HepG2 (cell line): ENCODE results near the gene LIMS2. TPM values are rescaled to one million over a fixed set of nuclear protein-coding genes. Genes with fewer than 3 reads are reported as not detected.

ENCODE experiments used
- ATAC-seq: fragments of 200-7000 bp; cut with Tn5 transposase; 3 replicates; pipeline ENCODE4 v1.9.1; 2020; ENCODE audit warnings: mild to moderate bottlenecking, moderate library complexity
- BruUV-seq: library from RNA; stranded (reverse); fragments of 400-500 nt; replicated peaks from 2 replicates; lab custom pipeline; 2021; lab: Mats Ljungman, UMichigan
- CTCF ChIA-PET: fragments of 300-600 bp; formaldehyde crosslinking; extraction: SDS; loops from one replicate; lab custom pipeline; 2021; ENCODE audit warnings: low total read pairs, inconsistent platforms, low intra/inter-chr PET ratio; lab: Yijun Ruan, JAX
- POLR2A ChIA-PET: fragments of 350-600 bp; sonication (Branson Sonifier 250); formaldehyde crosslinking; loops from one replicate; lab custom pipeline; 2020; ENCODE audit warnings: antibody characterized with exemption, inconsistent platforms; lab: Yijun Ruan, JAX
- DNase-seq: peaks from one replicate; pipeline ENCODE4 v3.0.0-alpha.2; 2015; ENCODE audit warnings: low spot score
- FAIRE-seq: peaks from 3 replicates; lab custom pipeline; 2011; peaks lifted over from hg19 to GRCh38; lab: Jason Lieb, UNC
- H2AFZ ChIP-seq: one replicate; pipeline ENCODE4 v1.6.1; 2011; ENCODE audit warnings: low read length, inconsistent platforms
- H3K27ac ChIP-seq: fragments of 300-600 bp; 3 replicates; pipeline ENCODE4 v1.8.0; 2011; ENCODE audit warnings: mixed run types, mild to moderate bottlenecking, mixed read lengths, low read length, inconsistent platforms; ENCODE audit not compliant: insufficient read depth; ENCODE audit errors: extremely low read length
- H3K27me3 ChIP-seq, 2 experiments: fragments of 200-600 bp in 1 of 2; 2 replicates in 1 of 2; 3 replicates in 1 of 2; pipeline versions ENCODE4 v1.6.0 to v1.8.0; 2011; ENCODE audit warnings: low read length in 2 of 2, mild to moderate bottlenecking in 2 of 2, moderate library complexity in 2 of 2, inconsistent platforms in 1 of 2; ENCODE audit not compliant: insufficient read depth in 2 of 2, control insufficient read depth in 1 of 2
- H3K36me3 ChIP-seq, 2 experiments: fragments of 200-600 bp in 1 of 2; replicated peaks in 1 of 2; 2 replicates in 1 of 2; 3 replicates in 1 of 2; pipeline versions ENCODE4 v1.5.1 to v1.8.0; 2011; ENCODE audit warnings: low read length in 2 of 2, inconsistent platforms in 1 of 2; ENCODE audit not compliant: insufficient read depth in 2 of 2, control insufficient read depth in 1 of 2
- H3K4me1 ChIP-seq: 2 replicates; pipeline ENCODE4 v1.5.1; 2012; ENCODE audit warnings: low read length, inconsistent platforms; ENCODE audit not compliant: insufficient read depth
- H3K4me2 ChIP-seq: 2 replicates; pipeline ENCODE4 v1.6.0; 2011; ENCODE audit warnings: low read depth, low read length, inconsistent platforms
- H3K4me3 ChIP-seq, 3 experiments: fragments of 200-600 bp in 1 of 3; sonication (generic), shearing (Covaris generic) in 1 of 3; replicated peaks in 1 of 3; 2 replicates each; pipeline ENCODE4 v1.5.1; 2011 to 2016; ENCODE audit warnings: low read length in 3 of 3, inconsistent platforms in 2 of 3, low read depth in 2 of 3, mild to moderate bottlenecking in 2 of 3, control low read depth in 1 of 3, mixed read lengths in 1 of 3; ENCODE audit not compliant: insufficient read depth in 1 of 3
- H3K79me2 ChIP-seq: one replicate; pipeline ENCODE4 v1.6.1; 2011; ENCODE audit warnings: low read length, inconsistent platforms; ENCODE audit not compliant: insufficient read depth
- H3K9ac ChIP-seq: 2 replicates; pipeline ENCODE4 v1.6.0; 2011; ENCODE audit warnings: mild to moderate bottlenecking, low read depth, low read length, inconsistent platforms; ENCODE audit not compliant: insufficient read depth
- H3K9me3 ChIP-seq: 2 replicates; pipeline ENCODE4 v1.5.1; 2012; ENCODE audit warnings: mild to moderate bottlenecking, low read length
- H4K20me1 ChIP-seq: 2 replicates; pipeline ENCODE4 v1.6.0; 2011; ENCODE audit warnings: inconsistent platforms, mild to moderate bottlenecking, low read length, moderate library complexity; ENCODE audit not compliant: insufficient read depth
- ARHGAP35 ChIP-seq: sonication (generic); formaldehyde crosslinking; IDR thresholded peaks from 2 replicates; pipeline ENCODE4 v1.9.0; 2022; ENCODE audit warnings: mild to moderate bottlenecking, inconsistent platforms, moderate library complexity, missing genetic modification reagents, borderline replicate concordance
- IKZF4 ChIP-seq: sonication (generic); formaldehyde crosslinking; IDR thresholded peaks from 2 replicates; pipeline ENCODE4 v1.5.1; 2020; ENCODE audit warnings: borderline replicate concordance, mild to moderate bottlenecking, low read depth, missing genetic modification reagents; ENCODE audit errors: not compliant biosample characterization
- JUN ChIP-seq: sonication (generic); formaldehyde crosslinking; IDR thresholded peaks from 2 replicates; pipeline ENCODE4 v1.4.0; 2020; ENCODE audit warnings: mild to moderate bottlenecking, missing genetic modification reagents
- NFE2L1 ChIP-seq: sonication (generic); formaldehyde crosslinking; IDR thresholded peaks from 2 replicates; pipeline ENCODE4 v1.4.0; 2020; ENCODE audit warnings: missing genetic modification reagents, mild to moderate bottlenecking, borderline replicate concordance
- PHF5A ChIP-seq: IDR thresholded peaks from one replicate; pipeline ENCODE4 v1.6.1; 2018; ENCODE audit warnings: low read depth, missing genetic modification reagents; ENCODE audit not compliant: unreplicated experiment
- ZNF33B ChIP-seq: sonication (generic); formaldehyde crosslinking; IDR thresholded peaks from 2 replicates; pipeline ENCODE4 v1.5.1; 2020; ENCODE audit warnings: mild to moderate bottlenecking, missing genetic modification reagents
- ZNF761 ChIP-seq: sonication (generic); formaldehyde crosslinking; conservative IDR thresholded peaks from 2 replicates; pipeline ENCODE4 v1.4.0; 2020; ENCODE audit warnings: mild to moderate bottlenecking, missing genetic modification reagents
- WGBS: methylation state at CpG from one replicate; pipeline ENCODE4 v1.1.6; 2017; ENCODE audit warnings: low lambda C conversion rate; 5-methylcytosine and 5-hydroxymethylcytosine counted together
- in situ Hi-C: cut with HindIII; loops from 2 replicates; pipeline ENCODE4 v1.10.0; 2017; ENCODE audit warnings: low pct_unique_long_range_greater_than_20kb; ENCODE audit not compliant: extremely low pct_ligation_motif_present
- intact Hi-C: fragments of 100-400 bp; cut with micrococcal nuclease; formaldehyde crosslinking; loops from one replicate; pipeline ENCODE4 v1.10.0; 2022; ENCODE audit not compliant: unreplicated experiment
- polyA plus RNA-seq, 8 experiments: library from polyadenylated mRNA; depleted of rRNA in 3 of 8; stranded (reverse) in 7 of 8; unstranded in 1 of 8; fragments of >200 nt; fragmentation: Illumina TruSeq in 4 of 8; extraction: Trizol in 4 of 8; gene quantifications; 2 replicates each; pipeline versions ENCODE4 v1.2.1 to v1.2.3, GENCODE V29; 2011 to 2016; ENCODE audit warnings: low read depth in 4 of 8, missing spikeins in 1 of 8, mixed read lengths in 1 of 8; ENCODE audit not compliant: insufficient read depth in 1 of 8
- total RNA-seq, 5 experiments: library from RNA; depleted of rRNA; stranded (reverse); fragments of >200 nt; fragmentation: Illumina TruSeq; extraction: Trizol; gene quantifications; 2 replicates each; pipeline ENCODE4 v1.2.3, GENCODE V29; 2016; ENCODE audit warnings: low read depth in 1 of 5
- TF ChIP-seq, protein P1 (sequence below): sonication (generic); formaldehyde crosslinking; IDR thresholded peaks from 2 replicates; pipeline ENCODE4 v1.5.0; 2020; ENCODE audit warnings: mild to moderate bottlenecking, missing genetic modification reagents, moderate library complexity
- TF ChIP-seq, protein P2 (sequence below): sonication (generic); formaldehyde crosslinking; IDR thresholded peaks from 2 replicates; pipeline ENCODE4 v1.5.0; 2020; ENCODE audit warnings: missing genetic modification reagents
- TF ChIP-seq, protein P3 (sequence below): sonication (generic); formaldehyde crosslinking; IDR thresholded peaks from 2 replicates; pipeline ENCODE4 v1.4.0; 2020; ENCODE audit warnings: missing genetic modification reagents, borderline replicate concordance
- TF ChIP-seq, protein P4 (sequence below): sonication (generic); formaldehyde crosslinking; IDR thresholded peaks from 2 replicates; pipeline ENCODE4; 2020; ENCODE audit warnings: missing genetic modification reagents, mild to moderate bottlenecking, borderline replicate concordance

The LIMS2 gene
- total and polyA plus RNA-seq, 2 of the 13 experiments (the other 11 are each of a cell fraction or from before 2014, with no cell fraction given), result 1.0 to 1.9 TPM

DNA sequence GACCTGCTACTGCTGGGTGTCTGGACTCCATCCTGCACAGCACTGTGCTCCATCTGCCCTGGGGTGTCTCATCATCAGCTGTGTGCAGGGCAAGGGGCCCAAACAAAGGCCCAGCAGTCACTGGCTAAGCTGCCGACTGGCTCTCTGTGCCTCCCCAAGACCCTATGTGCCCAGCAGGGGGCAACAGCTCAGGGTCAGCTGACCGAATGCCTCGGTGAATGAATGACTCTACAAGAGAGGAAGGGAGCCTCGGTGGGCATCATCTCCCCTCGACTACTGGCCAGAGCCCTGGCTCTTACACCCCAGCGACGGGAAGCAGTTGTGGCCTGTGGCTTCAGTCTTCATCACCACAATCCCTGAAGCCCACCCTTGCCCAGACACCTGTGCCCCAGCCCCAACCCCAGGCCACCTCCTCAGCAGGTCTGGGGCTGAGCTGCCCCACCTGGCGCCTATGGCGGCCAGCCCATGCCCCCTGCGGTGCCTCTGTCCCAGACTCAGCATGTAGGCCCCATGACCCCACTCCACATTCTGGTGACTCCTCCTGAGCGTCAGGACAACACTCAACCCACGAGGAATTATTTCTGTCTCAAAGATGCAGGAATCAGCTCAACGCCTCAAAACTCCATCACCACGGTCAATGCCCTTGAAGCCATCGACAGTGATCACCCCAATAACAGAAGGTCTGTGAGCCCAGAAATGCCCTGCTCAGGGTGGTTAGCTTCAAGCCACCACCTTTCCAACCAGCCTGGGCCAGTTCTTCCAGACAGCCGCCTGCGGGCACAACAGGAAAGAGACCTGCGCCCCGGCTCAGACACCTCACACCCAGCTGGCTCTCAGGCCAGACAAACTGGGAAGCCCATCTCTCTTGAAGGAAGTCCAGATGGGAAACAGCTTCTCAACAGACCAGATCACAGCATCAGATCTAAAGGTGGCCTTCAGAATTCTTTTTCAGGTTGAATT, 31.0 kb downstream of the LIMS2 start:
- Histone ChIP-seq H3K4me1 (peaks cover 67% of the 10 kb centered on the region), H3K4me2 (no peak overlapping the region), H2AFZ (no peak overlapping the region), H3K27ac (no peak overlapping the region), H3K27me3 (peaks cover 6 to 53% of the 10 kb centered on the region in 2 experiments), H3K9me3 (no peaks in the 10 kb centered on the region), H3K4me3 (no peak overlapping the region), H3K79me2 (no peaks in the 10 kb centered on the region), H3K36me3 (no peaks in the 10 kb centered on the region), H4K20me1 (no peaks in the 10 kb centered on the region), H3K9ac (no peak overlapping the region)
- DNase-seq, result no peak
- in situ Hi-C loops (no loop called here), intact Hi-C loops (loop anchor here (10.0 kb wide), 1 partner anchor 110 kb away; the partner anchor contains the start of gene MYO7B)
- CTCF ChIA-PET, result no interaction called here
- no peak for FAIRE-seq
- BruUV-seq, result no TSS peak
- WGBS, result 66% methylated on average over 17 of the region's 19 CpGs
- no peak for ATAC-seq
- POLR2A ChIA-PET, result no interaction called here
- no peak for TF ChIP-seq ZNF33B (CRISPR knock-in tag)
- 0 out of 2 replicates have a peak, but pooled peaks have one; percentile 35 for TF ChIP-seq ZNF761 (CRISPR knock-in tag)
- TF ChIP-seq, protein P1, sequence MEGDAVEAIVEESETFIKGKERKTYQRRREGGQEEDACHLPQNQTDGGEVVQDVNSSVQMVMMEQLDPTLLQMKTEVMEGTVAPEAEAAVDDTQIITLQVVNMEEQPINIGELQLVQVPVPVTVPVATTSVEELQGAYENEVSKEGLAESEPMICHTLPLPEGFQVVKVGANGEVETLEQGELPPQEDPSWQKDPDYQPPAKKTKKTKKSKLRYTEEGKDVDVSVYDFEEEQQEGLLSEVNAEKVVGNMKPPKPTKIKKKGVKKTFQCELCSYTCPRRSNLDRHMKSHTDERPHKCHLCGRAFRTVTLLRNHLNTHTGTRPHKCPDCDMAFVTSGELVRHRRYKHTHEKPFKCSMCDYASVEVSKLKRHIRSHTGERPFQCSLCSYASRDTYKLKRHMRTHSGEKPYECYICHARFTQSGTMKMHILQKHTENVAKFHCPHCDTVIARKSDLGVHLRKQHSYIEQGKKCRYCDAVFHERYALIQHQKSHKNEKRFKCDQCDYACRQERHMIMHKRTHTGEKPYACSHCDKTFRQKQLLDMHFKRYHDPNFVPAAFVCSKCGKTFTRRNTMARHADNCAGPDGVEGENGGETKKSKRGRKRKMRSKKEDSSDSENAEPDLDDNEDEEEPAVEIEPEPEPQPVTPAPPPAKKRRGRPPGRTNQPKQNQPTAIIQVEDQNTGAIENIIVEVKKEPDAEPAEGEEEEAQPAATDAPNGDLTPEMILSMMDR, result peak; percentile 56
- TF ChIP-seq, protein P2, sequence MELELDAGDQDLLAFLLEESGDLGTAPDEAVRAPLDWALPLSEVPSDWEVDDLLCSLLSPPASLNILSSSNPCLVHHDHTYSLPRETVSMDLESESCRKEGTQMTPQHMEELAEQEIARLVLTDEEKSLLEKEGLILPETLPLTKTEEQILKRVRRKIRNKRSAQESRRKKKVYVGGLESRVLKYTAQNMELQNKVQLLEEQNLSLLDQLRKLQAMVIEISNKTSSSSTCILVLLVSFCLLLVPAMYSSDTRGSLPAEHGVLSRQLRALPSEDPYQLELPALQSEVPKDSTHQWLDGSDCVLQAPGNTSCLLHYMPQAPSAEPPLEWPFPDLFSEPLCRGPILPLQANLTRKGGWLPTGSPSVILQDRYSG (CRISPR knock-in tag), result no peak
- TF ChIP-seq, protein P3, sequence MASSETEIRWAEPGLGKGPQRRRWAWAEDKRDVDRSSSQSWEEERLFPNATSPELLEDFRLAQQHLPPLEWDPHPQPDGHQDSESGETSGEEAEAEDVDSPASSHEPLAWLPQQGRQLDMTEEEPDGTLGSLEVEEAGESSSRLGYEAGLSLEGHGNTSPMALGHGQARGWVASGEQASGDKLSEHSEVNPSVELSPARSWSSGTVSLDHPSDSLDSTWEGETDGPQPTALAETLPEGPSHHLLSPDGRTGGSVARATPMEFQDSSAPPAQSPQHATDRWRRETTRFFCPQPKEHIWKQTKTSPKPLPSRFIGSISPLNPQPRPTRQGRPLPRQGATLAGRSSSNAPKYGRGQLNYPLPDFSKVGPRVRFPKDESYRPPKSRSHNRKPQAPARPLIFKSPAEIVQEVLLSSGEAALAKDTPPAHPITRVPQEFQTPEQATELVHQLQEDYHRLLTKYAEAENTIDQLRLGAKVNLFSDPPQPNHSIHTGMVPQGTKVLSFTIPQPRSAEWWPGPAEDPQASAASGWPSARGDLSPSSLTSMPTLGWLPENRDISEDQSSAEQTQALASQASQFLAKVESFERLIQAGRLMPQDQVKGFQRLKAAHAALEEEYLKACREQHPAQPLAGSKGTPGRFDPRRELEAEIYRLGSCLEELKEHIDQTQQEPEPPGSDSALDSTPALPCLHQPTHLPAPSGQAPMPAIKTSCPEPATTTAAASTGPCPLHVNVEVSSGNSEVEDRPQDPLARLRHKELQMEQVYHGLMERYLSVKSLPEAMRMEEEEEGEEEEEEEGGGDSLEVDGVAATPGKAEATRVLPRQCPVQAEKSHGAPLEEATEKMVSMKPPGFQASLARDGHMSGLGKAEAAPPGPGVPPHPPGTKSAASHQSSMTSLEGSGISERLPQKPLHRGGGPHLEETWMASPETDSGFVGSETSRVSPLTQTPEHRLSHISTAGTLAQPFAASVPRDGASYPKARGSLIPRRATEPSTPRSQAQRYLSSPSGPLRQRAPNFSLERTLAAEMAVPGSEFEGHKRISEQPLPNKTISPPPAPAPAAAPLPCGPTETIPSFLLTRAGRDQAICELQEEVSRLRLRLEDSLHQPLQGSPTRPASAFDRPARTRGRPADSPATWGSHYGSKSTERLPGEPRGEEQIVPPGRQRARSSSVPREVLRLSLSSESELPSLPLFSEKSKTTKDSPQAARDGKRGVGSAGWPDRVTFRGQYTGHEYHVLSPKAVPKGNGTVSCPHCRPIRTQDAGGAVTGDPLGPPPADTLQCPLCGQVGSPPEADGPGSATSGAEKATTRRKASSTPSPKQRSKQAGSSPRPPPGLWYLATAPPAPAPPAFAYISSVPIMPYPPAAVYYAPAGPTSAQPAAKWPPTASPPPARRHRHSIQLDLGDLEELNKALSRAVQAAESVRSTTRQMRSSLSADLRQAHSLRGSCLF (CRISPR knock-in tag), result no peak
- no peak for TF ChIP-seq IKZF4 (CRISPR knock-in tag)
- TF ChIP-seq JUN (CRISPR knock-in tag), result no peak
- TF ChIP-seq, protein P4, sequence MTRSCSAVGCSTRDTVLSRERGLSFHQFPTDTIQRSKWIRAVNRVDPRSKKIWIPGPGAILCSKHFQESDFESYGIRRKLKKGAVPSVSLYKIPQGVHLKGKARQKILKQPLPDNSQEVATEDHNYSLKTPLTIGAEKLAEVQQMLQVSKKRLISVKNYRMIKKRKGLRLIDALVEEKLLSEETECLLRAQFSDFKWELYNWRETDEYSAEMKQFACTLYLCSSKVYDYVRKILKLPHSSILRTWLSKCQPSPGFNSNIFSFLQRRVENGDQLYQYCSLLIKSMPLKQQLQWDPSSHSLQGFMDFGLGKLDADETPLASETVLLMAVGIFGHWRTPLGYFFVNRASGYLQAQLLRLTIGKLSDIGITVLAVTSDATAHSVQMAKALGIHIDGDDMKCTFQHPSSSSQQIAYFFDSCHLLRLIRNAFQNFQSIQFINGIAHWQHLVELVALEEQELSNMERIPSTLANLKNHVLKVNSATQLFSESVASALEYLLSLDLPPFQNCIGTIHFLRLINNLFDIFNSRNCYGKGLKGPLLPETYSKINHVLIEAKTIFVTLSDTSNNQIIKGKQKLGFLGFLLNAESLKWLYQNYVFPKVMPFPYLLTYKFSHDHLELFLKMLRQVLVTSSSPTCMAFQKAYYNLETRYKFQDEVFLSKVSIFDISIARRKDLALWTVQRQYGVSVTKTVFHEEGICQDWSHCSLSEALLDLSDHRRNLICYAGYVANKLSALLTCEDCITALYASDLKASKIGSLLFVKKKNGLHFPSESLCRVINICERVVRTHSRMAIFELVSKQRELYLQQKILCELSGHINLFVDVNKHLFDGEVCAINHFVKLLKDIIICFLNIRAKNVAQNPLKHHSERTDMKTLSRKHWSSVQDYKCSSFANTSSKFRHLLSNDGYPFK, result peak; percentile 86
- TF ChIP-seq NFE2L1 (CRISPR knock-in tag), result no peak
- TF ChIP-seq ARHGAP35 (CRISPR knock-in tag), result no peak
- TF ChIP-seq PHF5A, result no peak
